OCI-LY1 (cell line): Measurements from ENCODE around the gene LIME1.

Experiments
- H2AFZ ChIP-seq: fragments of 200-600 bp; sonication (generic), shearing (Covaris generic); 2 replicates; pipeline ENCODE4 v1.6.0; 2014; ENCODE audit warnings: antibody characterized with exemption, mild to moderate bottlenecking, low read length
- H3F3A ChIP-seq: fragments of 200-600 bp; sonication (generic), shearing (Covaris generic); 2 replicates; pipeline ENCODE4 v1.6.0; 2014; ENCODE audit warnings: mild to moderate bottlenecking, antibody characterized with exemption, low read length, moderate library complexity; ENCODE audit not compliant: insufficient read depth
- H3K27ac ChIP-seq: fragments of 200-600 bp; sonication (generic); 2 replicates; pipeline ENCODE4 v1.5.1; 2014; ENCODE audit warnings: low read length, mixed run types, mild to moderate bottlenecking, low read depth; ENCODE audit not compliant: poor library complexity, severe bottlenecking
- H3K27me3 ChIP-seq: fragments of 200-600 bp; sonication (generic); 2 replicates; pipeline ENCODE4 v1.6.0; 2014; ENCODE audit warnings: antibody characterized with exemption, mild to moderate bottlenecking, low read length, moderate library complexity; ENCODE audit not compliant: insufficient read depth
- H3K36me3 ChIP-seq: fragments of 200-600 bp; sonication (generic); 2 replicates; pipeline ENCODE4 v1.6.1; 2014; ENCODE audit warnings: mild to moderate bottlenecking, antibody characterized with exemption, low read length, moderate library complexity, mixed read lengths; ENCODE audit not compliant: insufficient read depth
- H3K4me1 ChIP-seq: fragments of 200-600 bp; sonication (generic); 2 replicates; pipeline ENCODE4 v1.5.1; 2014; ENCODE audit warnings: mild to moderate bottlenecking, low read length, moderate library complexity; ENCODE audit not compliant: insufficient read depth, severe bottlenecking
- H3K4me2 ChIP-seq: fragments of 200-600 bp; sonication (generic), shearing (Covaris generic); 2 replicates; pipeline ENCODE4 v1.6.1; 2014; ENCODE audit warnings: low read length
- H3K4me3 ChIP-seq: fragments of 200-600 bp; sonication (generic); 2 replicates; pipeline ENCODE4 v1.5.1; 2014; ENCODE audit warnings: low read length, low read depth, mild to moderate bottlenecking, mixed read lengths; ENCODE audit not compliant: poor library complexity, severe bottlenecking
- H3K79me2 ChIP-seq: fragments of 200-600 bp; shearing (Covaris generic); 2 replicates; pipeline ENCODE4 v1.6.1; 2016; ENCODE audit warnings: mixed run types, low read length, mixed read lengths; ENCODE audit not compliant: insufficient read depth
- H3K9ac ChIP-seq: fragments of 200-600 bp; sonication (generic), shearing (Covaris generic); 2 replicates; pipeline ENCODE4 v1.6.1; 2014; ENCODE audit warnings: mild to moderate bottlenecking, low read length, mixed read lengths
- H3K9me2 ChIP-seq: fragments of 200-600 bp; sonication (generic), shearing (Covaris generic); 2 replicates; pipeline ENCODE4 v1.6.1; 2014; ENCODE audit warnings: low read depth, mild to moderate bottlenecking, low read length, mixed read lengths
- H3K9me3 ChIP-seq: fragments of 200-600 bp; shearing (Covaris generic); 2 replicates; pipeline ENCODE4 v1.6.1; 2014; ENCODE audit warnings: low read length, mixed read lengths
- H4K20me1 ChIP-seq: fragments of 200-600 bp; sonication (generic), shearing (Covaris generic); 2 replicates; pipeline ENCODE4 v1.6.0; 2016; ENCODE audit warnings: mild to moderate bottlenecking, low read length; ENCODE audit not compliant: insufficient read depth
- CTCF ChIP-seq: fragments of 200-600 bp; sonication (generic), shearing (Covaris generic); IDR thresholded peaks from 2 replicates; pipeline ENCODE4 v1.5.1; 2017; ENCODE audit warnings: mild to moderate bottlenecking, antibody characterized with exemption, low read length, moderate library complexity, mixed read lengths
- EZH2 ChIP-seq: fragments of 200-600 bp; sonication (generic), shearing (Covaris generic); IDR thresholded peaks from 2 replicates; pipeline ENCODE4 v1.8.0; 2017; ENCODE audit warnings: borderline replicate concordance, mixed run types, mild to moderate bottlenecking, antibody characterized with exemption, low read length, moderate library complexity, mixed read lengths

LIME1 gene

GRCh38 chr20:63758152-63758551 is 21.7 kb downstream of the LIME1 start:
- H3K27ac ChIP-seq, result no peak overlapping the region
- TF ChIP-seq CTCF (no peak), EZH2 (no peak)
- H3K4me2 ChIP-seq, result no peak overlapping the region

DNA sequence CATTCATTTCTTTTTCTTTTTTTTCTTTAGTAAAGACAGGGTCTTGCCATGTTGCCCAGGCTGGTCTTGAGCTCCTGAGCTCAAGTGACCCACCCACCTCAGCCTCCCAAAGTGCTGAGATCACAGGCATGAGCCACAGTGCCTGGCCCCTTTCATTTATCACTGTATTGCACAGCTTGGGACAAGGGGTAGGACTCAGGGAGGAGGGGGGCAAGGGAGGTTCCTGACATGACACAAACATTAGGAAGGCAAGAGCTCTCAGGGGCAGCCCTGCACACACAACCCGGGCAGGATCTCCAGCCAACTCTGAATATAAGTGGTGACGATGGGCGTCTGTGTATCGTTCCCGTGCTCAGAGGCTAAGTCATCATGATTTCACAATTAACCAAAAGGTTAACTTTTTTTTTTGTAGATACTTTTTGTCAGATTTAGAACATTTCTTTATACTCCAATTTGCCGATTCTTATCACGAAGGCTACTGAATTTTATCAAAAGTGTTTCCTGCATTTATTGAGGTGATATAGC is 23.0 kb downstream of the LIME1 start:
- H3K79me2 ChIP-seq, result no peaks in the 10 kb centered on the region
- H3K9ac ChIP-seq, result no peak overlapping the region
- no peaks in the 10 kb centered on the region for H3K9me2 ChIP-seq
- no peaks in the 10 kb centered on the region for H3K4me1 ChIP-seq
- no peaks in the 10 kb centered on the region for H3F3A ChIP-seq
- H4K20me1 ChIP-seq, result no peaks in the 10 kb centered on the region
- H3K4me2 ChIP-seq, result no peak overlapping the region
- H3K4me3 ChIP-seq, result no peak overlapping the region
- no peaks in the 10 kb centered on the region for H3K9me3 ChIP-seq
- no peak for TF ChIP-seq CTCF
- TF ChIP-seq EZH2, result no peak
- H2AFZ ChIP-seq, result no peak overlapping the region
- H3K27ac ChIP-seq, result no peak overlapping the region
- H3K27me3 ChIP-seq, result peaks cover 12% of the 10 kb centered on the region; the same call in 1 of the 2 replicates
- no peaks in the 10 kb centered on the region for H3K36me3 ChIP-seq

More at GRCh38 chr20:63758152-63758551, 21.7 kb downstream of the LIME1 start:
- H4K20me1 ChIP-seq, result no peaks in the 10 kb centered on the region
- no peaks in the 10 kb centered on the region for H3K36me3 ChIP-seq
- no peaks in the 10 kb centered on the region for H3F3A ChIP-seq
- no peaks in the 10 kb centered on the region for H3K9me3 ChIP-seq
- peaks cover 12% of the 10 kb centered on the region; the same call in 1 of the 2 replicates for H3K27me3 ChIP-seq
- H3K4me1 ChIP-seq, result no peaks in the 10 kb centered on the region
- H2AFZ ChIP-seq, result no peak overlapping the region
- no peak overlapping the region for H3K4me3 ChIP-seq
- no peaks in the 10 kb centered on the region for H3K9me2 ChIP-seq
- H3K79me2 ChIP-seq, result no peaks in the 10 kb centered on the region
- no peak overlapping the region for H3K9ac ChIP-seq

- 0 out of 2 replicates have a peak, but pooled peaks cover 4% of the 10 kb centered on the region for H3K27me3 ChIP-seq
- no peak overlapping the region for H3K4me2 ChIP-seq
- H3F3A ChIP-seq, result no peaks in the 10 kb centered on the region
- no peak overlapping the region for H3K27ac ChIP-seq
- TF ChIP-seq CTCF, result no peak
- TF ChIP-seq EZH2, result no peak
- no peaks in the 10 kb centered on the region for H3K36me3 ChIP-seq
- H3K4me1 ChIP-seq, result no peaks in the 10 kb centered on the region
- no peaks in the 10 kb centered on the region for H3K9me3 ChIP-seq
- no peaks in the 10 kb centered on the region for H3K9me2 ChIP-seq
- no peak overlapping the region for H3K9ac ChIP-seq
- H3K79me2 ChIP-seq, result no peaks in the 10 kb centered on the region
- no peak overlapping the region for H2AFZ ChIP-seq
- no peak overlapping the region for H3K4me3 ChIP-seq
- H4K20me1 ChIP-seq, result no peaks in the 10 kb centered on the region
Observed at GRCh38 chr20:63765082-63765873, 28.8 kb downstream of the LIME1 start.
